ENCODE results near the gene SLC41A2. TPM values are rescaled to one million over a fixed set of nuclear protein-coding genes. Genes with fewer than 3 reads are reported as not detected.
"Not testable (repeated sequence)": the region's sequence is repeated elsewhere in the genome, so short reads cannot be mapped to it uniquely, and the experiment has no call there.

SLC41A2 gene
- total and polyA plus RNA-seq, 2 experiments from 2014 or later = 8.9 to 29.6 TPM

GRCh38 chr12:104986022-104986941 lies 28.2 kb upstream of the SLC41A2 start, which contains the start of gene NOPCHAP1:
NOPCHAP1 (plus strand) TSS chr12:104986316; CDS start chr12:104986353, 37 bp downstream.
- H3K9ac ChIP-seq = peak within 1 kb of the TSS; percentile 75
- H3K9me3 ChIP-seq (ENCODE audit: low read depth) = no peaks in the 10 kb centered on the region
- peak within 1 kb of the TSS; percentile 75 for H3K4me2 ChIP-seq (ENCODE audit: unreplicated experiment)
- 0 out of 2 replicates have a peak within 1 kb of the TSS, but pooled peaks have one; percentile 2 for H3K27ac ChIP-seq
- peaks cover 28% of the 10 kb centered on the region for H3K79me2 ChIP-seq (ENCODE audit: insufficient read depth)
- H3K36me3 ChIP-seq (ENCODE audit: low read depth) = no peaks in the 10 kb centered on the region
- in situ Hi-C loops (cut with MboI) = no loop called here
- no peaks in the 10 kb centered on the region for H4K20me1 ChIP-seq (ENCODE audit: insufficient read depth)
- H3F3A ChIP-seq (ENCODE audit: insufficient read depth) = no peaks in the 10 kb centered on the region
- H3K4me1 ChIP-seq (ENCODE audit: insufficient read depth) = peaks cover 7% of the 10 kb centered on the region; the same call in 1 of the 2 replicates
- peak; percentile 95 for DNase-seq
- peak within 1 kb of the TSS; percentile 74 for H3K4me3 ChIP-seq
- peak within 1 kb of the TSS; percentile 88 for H2AFZ ChIP-seq
- WGBS, 2 experiments (ENCODE audit: low coverage in 1 of 2, low lambda C conversion rate in 2 of 2, missing lambda C conversion rate in 2 of 2) = 1% methylated on average over 54 to 56 of the region's 59 CpGs
- no peaks in the 10 kb centered on the region for H3K9me2 ChIP-seq (ENCODE audit: insufficient read depth)
- TF ChIP-seq EZH2phosphoT487 (IDR thresholded peaks at IDR 0.05; ENCODE audit: insufficient read depth, low read depth) (no peak), EZH2 (IDR thresholded peaks at IDR 0.05; ENCODE audit: insufficient read depth, poor library complexity, severe bottlenecking) (no peak)
- H3K27me3 ChIP-seq (replicated peaks; ENCODE audit: insufficient read depth) = no peaks in the 10 kb centered on the region

GRCh38 chr12:104985206-104985605 lies 27.1 kb upstream of the SLC41A2 start:
- Histone ChIP-seq H2AFZ (peak overlapping the region; percentile 88), H3F3A (ENCODE audit: insufficient read depth) (no peaks in the 10 kb centered on the region), H3K4me2 (ENCODE audit: unreplicated experiment) (no peak overlapping the region), H3K9ac (no peak overlapping the region), H3K27ac (no peak overlapping the region), H4K20me1 (ENCODE audit: insufficient read depth) (no peaks in the 10 kb centered on the region), H3K27me3 (replicated peaks; ENCODE audit: insufficient read depth) (no peaks in the 10 kb centered on the region), H3K36me3 (ENCODE audit: low read depth) (no peaks in the 10 kb centered on the region), H3K79me2 (ENCODE audit: insufficient read depth) (peaks cover 25% of the 10 kb centered on the region), H3K9me3 (ENCODE audit: low read depth) (no peaks in the 10 kb centered on the region), H3K4me1 (ENCODE audit: insufficient read depth) (peaks cover 7% of the 10 kb centered on the region; the same call in 1 of the 2 replicates), H3K9me2 (ENCODE audit: insufficient read depth) (no peaks in the 10 kb centered on the region), H3K4me3 (no peak overlapping the region)
- in situ Hi-C loops (cut with MboI) = no loop called here
- no peak for TF ChIP-seq EZH2 (IDR thresholded peaks at IDR 0.05; ENCODE audit: insufficient read depth, poor library complexity, severe bottlenecking)
- no peak for TF ChIP-seq EZH2phosphoT487 (IDR thresholded peaks at IDR 0.05; ENCODE audit: insufficient read depth, low read depth)
- no peak for DNase-seq
- WGBS, 2 experiments (ENCODE audit: low coverage in 1 of 2, low lambda C conversion rate in 2 of 2, missing lambda C conversion rate in 2 of 2) = 67 to 69% methylated on average over 4 of the region's 4 CpGs

GRCh38 chr12:104977688-104978087 lies 19.6 kb upstream of the SLC41A2 start:
- H3K4me3 ChIP-seq; DNase-seq; H3K9me2 ChIP-seq (ENCODE audit: insufficient read depth); H3K27me3 ChIP-seq (replicated peaks; ENCODE audit: insufficient read depth); H3K9me3 ChIP-seq (ENCODE audit: low read depth); H3K79me2 ChIP-seq (ENCODE audit: insufficient read depth); H3K4me2 ChIP-seq (ENCODE audit: unreplicated experiment); H4K20me1 ChIP-seq (ENCODE audit: insufficient read depth); in situ Hi-C loops (cut with MboI); H3K36me3 ChIP-seq (ENCODE audit: low read depth); H3K9ac ChIP-seq; H2AFZ ChIP-seq; H3K27ac ChIP-seq: not testable (repeated sequence)
- peaks cover 11% of the 10 kb centered on the region; the same call in 1 of the 2 replicates for H3F3A ChIP-seq (ENCODE audit: insufficient read depth)
- H3K4me1 ChIP-seq (ENCODE audit: insufficient read depth) = peaks cover 18% of the 10 kb centered on the region
- 87 to 89% methylated on average over 15 of the region's 15 CpGs for WGBS, 2 experiments (ENCODE audit: low coverage in 1 of 2, low lambda C conversion rate in 2 of 2, missing lambda C conversion rate in 2 of 2)

- Histone ChIP-seq H4K20me1 (ENCODE audit: insufficient read depth) (no peaks in the 10 kb centered on the region), H3F3A (ENCODE audit: insufficient read depth) (peaks cover 13% of the 10 kb centered on the region; the same call in 1 of the 2 replicates), H3K4me2 (ENCODE audit: unreplicated experiment) (no peak overlapping the region), H3K9me2 (ENCODE audit: insufficient read depth) (no peaks in the 10 kb centered on the region), H3K4me1 (ENCODE audit: insufficient read depth) (peaks cover 21% of the 10 kb centered on the region), H2AFZ (no peak overlapping the region), H3K27me3 (replicated peaks; ENCODE audit: insufficient read depth) (no peaks in the 10 kb centered on the region), H3K9me3 (ENCODE audit: low read depth) (no peaks in the 10 kb centered on the region), H3K79me2 (ENCODE audit: insufficient read depth) (no peaks in the 10 kb centered on the region), H3K4me3 (no peak overlapping the region), H3K36me3 (ENCODE audit: low read depth) (no peaks in the 10 kb centered on the region), H3K27ac (no peak overlapping the region), H3K9ac (no peak overlapping the region)
- 85 to 88% methylated on average over 8 of the region's 8 CpGs for WGBS, 2 experiments (ENCODE audit: low coverage in 1 of 2, low lambda C conversion rate in 2 of 2, missing lambda C conversion rate in 2 of 2)
- in situ Hi-C loops (cut with MboI) = no loop called here
- TF ChIP-seq EZH2phosphoT487 (IDR thresholded peaks at IDR 0.05; ENCODE audit: insufficient read depth, low read depth) (no peak), EZH2 (IDR thresholded peaks at IDR 0.05; ENCODE audit: insufficient read depth, poor library complexity, severe bottlenecking) (no peak)
- no peak for DNase-seq
Measured at GRCh38 chr12:104976703-104977102, 18.6 kb upstream of the SLC41A2 start.

All from GM23248 (cell line).